HEK293 (cell line): ENCODE data around the gene PTTG1.

Source experiments
- CTCF ChIA-PET: fragments of 350-600 bp; formaldehyde crosslinking; extraction: SDS; loops from one replicate; lab custom pipeline; 2021; ENCODE audit warnings: antibody characterized with exemption; lab: Yijun Ruan, JAX
- POLR2A ChIA-PET: fragments of 300-600 bp; formaldehyde crosslinking; extraction: SDS; loops from one replicate; lab custom pipeline; 2020; ENCODE audit warnings: antibody characterized with exemption, inconsistent platforms; lab: Yijun Ruan, JAX
- H3K27ac ChIP-seq: fragments of 200-500 bp; sonication (Bioruptor generic); 2 replicates; pipeline ENCODE4 v1.5.1; 2014; ENCODE audit warnings: low read depth, low read length, control low read depth, inconsistent platforms; ENCODE audit errors: extremely low read depth
- H3K36me3 ChIP-seq, 2 experiments: fragments of 200-500 bp in 1 of 2; sonication (Bioruptor generic) in 1 of 2; 1 replicate in 1 of 2; 2 replicates in 1 of 2; pipeline ENCODE4 v1.5.1; 2014 to 2017; ENCODE audit warnings: inconsistent platforms in 2 of 2, low read length in 2 of 2; ENCODE audit not compliant: control insufficient read depth in 2 of 2, insufficient read depth in 1 of 2
- H3K4me1 ChIP-seq: fragments of 200-500 bp; sonication (Bioruptor generic); 2 replicates; pipeline ENCODE4 v1.5.1; 2014; ENCODE audit warnings: mild to moderate bottlenecking, low read length, inconsistent platforms; ENCODE audit not compliant: control insufficient read depth, insufficient read depth
- H3K4me3 ChIP-seq: 2 replicates; pipeline ENCODE4 v1.5.1; 2011; ENCODE audit warnings: low read depth, mild to moderate bottlenecking, control low read depth, low read length, moderate library complexity
- H3K9me3 ChIP-seq: fragments of 200-500 bp; sonication (Bioruptor generic); 2 replicates; pipeline ENCODE4 v1.5.1; 2014; ENCODE audit warnings: low read depth, low read length, inconsistent platforms; ENCODE audit not compliant: control insufficient read depth, insufficient read depth
- BCL11A ChIP-seq: fragments of 450-650 bp; formaldehyde crosslinking; IDR thresholded peaks from 2 replicates; pipeline ENCODE4 v1.5.1; 2016; ENCODE audit warnings: low read depth, missing biosample characterization, missing genetic modification characterization
- HOXC10 ChIP-seq: sonication (generic); formaldehyde crosslinking; IDR thresholded peaks from 2 replicates; pipeline ENCODE4 v1.8.1; 2023; ENCODE audit warnings: mild to moderate bottlenecking, missing genetic modification reagents
- KLF1 ChIP-seq: fragments of 450-650 bp; formaldehyde crosslinking; IDR thresholded peaks from 2 replicates; pipeline ENCODE4 v1.5.1; 2016; ENCODE audit warnings: missing biosample characterization, missing genetic modification characterization
- KLF7 ChIP-seq: fragments of 450-650 bp; formaldehyde crosslinking; IDR thresholded peaks from 2 replicates; pipeline ENCODE4 v1.5.1; 2016; ENCODE audit warnings: missing biosample characterization, missing genetic modification characterization, borderline replicate concordance
- KLF8 ChIP-seq: fragments of 450-650 bp; formaldehyde crosslinking; IDR thresholded peaks from 2 replicates; pipeline ENCODE4 v1.5.1; 2016; ENCODE audit warnings: missing biosample characterization, missing genetic modification characterization
- MEIS1 ChIP-seq: sonication (generic); formaldehyde crosslinking; IDR thresholded peaks from 2 replicates; pipeline ENCODE4 v1.8.1; 2022; ENCODE audit warnings: missing genetic modification reagents, mild to moderate bottlenecking, borderline replicate concordance
- PBX3 ChIP-seq: sonication (generic); formaldehyde crosslinking; IDR thresholded peaks from 2 replicates; pipeline ENCODE4 v1.8.1; 2022; ENCODE audit warnings: mild to moderate bottlenecking, moderate library complexity, missing genetic modification reagents
- REPIN1 ChIP-seq: fragments of 450-650 bp; formaldehyde crosslinking; IDR thresholded peaks from 2 replicates; pipeline ENCODE4 v1.5.1; 2017; ENCODE audit warnings: missing biosample characterization, missing genetic modification characterization, low read depth
- REST ChIP-seq: fragments of 450-650 bp; formaldehyde crosslinking; IDR thresholded peaks from 2 replicates; pipeline ENCODE4 v1.5.1; 2016; ENCODE audit warnings: missing biosample characterization, missing genetic modification characterization
- ZEB2 ChIP-seq: fragments of 450-650 bp; formaldehyde crosslinking; IDR thresholded peaks from 2 replicates; pipeline ENCODE4 v1.5.1; 2016; ENCODE audit warnings: missing biosample characterization, missing genetic modification characterization
- ZFP41 ChIP-seq: fragments of 450-650 bp; formaldehyde crosslinking; IDR thresholded peaks from 2 replicates; pipeline ENCODE4 v1.5.1; 2016; ENCODE audit warnings: missing biosample characterization, missing genetic modification characterization, borderline replicate concordance
- ZFP69B ChIP-seq: fragments of 450-650 bp; formaldehyde crosslinking; IDR thresholded peaks from 2 replicates; pipeline ENCODE4 v1.5.1; 2016; ENCODE audit warnings: missing biosample characterization, missing genetic modification characterization
- ZNF148 ChIP-seq: fragments of 450-650 bp; formaldehyde crosslinking; IDR thresholded peaks from 2 replicates; pipeline ENCODE4 v1.5.0; 2017; ENCODE audit warnings: missing biosample characterization, missing genetic modification characterization, borderline replicate concordance
- ZNF157 ChIP-seq: fragments of 450-650 bp; formaldehyde crosslinking; IDR thresholded peaks from 2 replicates; pipeline ENCODE4 v1.5.1; 2016; ENCODE audit warnings: missing biosample characterization, missing genetic modification characterization
- ZNF18 ChIP-seq: fragments of 450-650 bp; formaldehyde crosslinking; IDR thresholded peaks from 2 replicates; pipeline ENCODE4 v1.5.1; 2016; ENCODE audit warnings: missing biosample characterization, missing genetic modification characterization
- ZNF184 ChIP-seq: fragments of 450-650 bp; IDR thresholded peaks from 2 replicates; pipeline ENCODE4 v1.5.1; 2018; ENCODE audit warnings: missing biosample characterization, mild to moderate bottlenecking, missing genetic modification characterization
- ZNF2 ChIP-seq: fragments of 450-650 bp; formaldehyde crosslinking; IDR thresholded peaks from 2 replicates; pipeline ENCODE4 v1.5.1; 2016; ENCODE audit warnings: missing biosample characterization, missing genetic modification characterization
- ZNF202 ChIP-seq: fragments of 450-650 bp; formaldehyde crosslinking; IDR thresholded peaks from 2 replicates; pipeline ENCODE4 v1.5.1; 2016; ENCODE audit warnings: missing biosample characterization, missing genetic modification characterization, borderline replicate concordance
- ZNF26 ChIP-seq: fragments of 450-650 bp; formaldehyde crosslinking; IDR thresholded peaks from 2 replicates; pipeline ENCODE4 v1.5.1; 2016; ENCODE audit warnings: missing biosample characterization, missing genetic modification characterization
- ZNF366 ChIP-seq: fragments of 450-650 bp; formaldehyde crosslinking; conservative IDR thresholded peaks from 2 replicates; pipeline ENCODE4 v1.5.1; 2016; ENCODE audit warnings: missing biosample characterization, missing genetic modification characterization
- ZNF394 ChIP-seq: fragments of 450-650 bp; formaldehyde crosslinking; IDR thresholded peaks from 2 replicates; pipeline ENCODE4 v1.5.1; 2016; ENCODE audit warnings: missing biosample characterization, missing genetic modification characterization, mild to moderate bottlenecking, moderate library complexity, borderline replicate concordance
- ZNF510 ChIP-seq: fragments of 450-650 bp; formaldehyde crosslinking; IDR thresholded peaks from 2 replicates; pipeline ENCODE4 v1.5.1; 2018; ENCODE audit warnings: mild to moderate bottlenecking, missing genetic modification characterization, missing biosample characterization; ENCODE audit not compliant: insufficient replicate concordance
- ZNF549 ChIP-seq: fragments of 450-650 bp; IDR thresholded peaks from 2 replicates; pipeline ENCODE4 v1.5.1; 2018; ENCODE audit warnings: missing biosample characterization, missing genetic modification characterization, mild to moderate bottlenecking, inconsistent platforms, moderate library complexity
- ZNF677 ChIP-seq: fragments of 450-650 bp; IDR thresholded peaks from 2 replicates; pipeline ENCODE4 v1.5.0; 2018; ENCODE audit warnings: missing biosample characterization, mild to moderate bottlenecking, missing genetic modification characterization, moderate library complexity
- ZXDB ChIP-seq: fragments of 450-650 bp; formaldehyde crosslinking; IDR thresholded peaks from 2 replicates; pipeline ENCODE4 v1.5.1; 2016; ENCODE audit warnings: missing biosample characterization, missing genetic modification characterization

PTTG1 gene

GRCh38 chr5:160452036-160452435, 30.4 kb downstream of the PTTG1 start:
- ChIA-PET CTCF (interaction anchor here (3.3 kb wide), 1 partner anchor 13 kb away, joined by 29 read pairs; no protein-coding TSS in a partner anchor), POLR2A (no interaction called here)
- H3K27ac ChIP-seq = no peak overlapping the region
- no peak for TF ChIP-seq REPIN1 (tag by site-specific recombination)
- no peak for TF ChIP-seq ZNF549 (tag by site-specific recombination)
- no peak for TF ChIP-seq ZNF2 (tag by site-specific recombination)
- no peak for TF ChIP-seq ZNF157 (tag by site-specific recombination)
- no peak for TF ChIP-seq ZFP41 (tag by site-specific recombination)
- TF ChIP-seq KLF7 (tag by site-specific recombination) = no peak
- TF ChIP-seq ZNF394 (tag by site-specific recombination) = no peak
- no peak for TF ChIP-seq BCL11A (tag by site-specific recombination)
- TF ChIP-seq ZFP69B = no peak
- TF ChIP-seq KLF8 (tag by site-specific recombination) = no peak
- no peak for TF ChIP-seq ZNF26
- no peak for TF ChIP-seq KLF1 (tag by site-specific recombination)
- no peak for TF ChIP-seq MEIS1 (CRISPR knock-in tag)
- TF ChIP-seq, all 188 proteins: peak for 0
- no peaks in the 10 kb centered on the region for H3K9me3 ChIP-seq
- H3K36me3 ChIP-seq = no peaks in the 10 kb centered on the region
- no peak overlapping the region for H3K4me3 ChIP-seq
- H3K4me1 ChIP-seq = no peaks in the 10 kb centered on the region

GRCh38 chr5:160452795-160453194, 31.1 kb downstream of the PTTG1 start:
- H3K4me3 ChIP-seq = no peak overlapping the region
- no peak overlapping the region for H3K27ac ChIP-seq
- POLR2A ChIA-PET = no interaction called here
- H3K36me3 ChIP-seq = no peaks in the 10 kb centered on the region
- no peaks in the 10 kb centered on the region for H3K9me3 ChIP-seq
- CTCF ChIA-PET = interaction anchor here (0.7 to 3.3 kb wide), 2 partner anchors 14 to 223 kb away, joined by 3 to 29 read pairs; no protein-coding TSS in a partner anchor
- H3K4me1 ChIP-seq = no peaks in the 10 kb centered on the region
- TF ChIP-seq ZEB2 (tag by site-specific recombination) (no peak), ZNF510 (tag by site-specific recombination) (no peak), ZNF18 (tag by site-specific recombination) (no peak), ZNF677 (tag by site-specific recombination) (no peak), ZNF366 (tag by site-specific recombination) (no peak), ZNF157 (tag by site-specific recombination) (no peak), ZFP69B (no peak), HOXC10 (no peak), MEIS1 (CRISPR knock-in tag) (no peak), ZNF148 (tag by site-specific recombination) (no peak), REST (tag by site-specific recombination) (no peak), ZXDB (tag by site-specific recombination) (no peak), ZNF202 (no peak), ZNF184 (tag by site-specific recombination) (no peak), PBX3 (no peak)
